Testis (tissue), 3 donors: ENCODE measurements around the gene NAGS. TPM values are rescaled to one million over a fixed set of nuclear protein-coding genes. Genes with fewer than 3 reads are reported as not detected.

Experiments used
- DNase-seq: peaks from one replicate; pipeline ENCODE4 v3.0.0-alpha.2; 2019
- H3K27ac ChIP-seq, 2 donors: fragments of 200-600 bp; sonication (generic); one replicate each; pipeline ENCODE4 v1.5.1; 2019
- H3K27me3 ChIP-seq: fragments of 200-600 bp; sonication (generic); one replicate; pipeline ENCODE4 v1.5.1; 2019
- H3K36me3 ChIP-seq: fragments of 200-600 bp; sonication (generic); one replicate; pipeline ENCODE4 v1.5.1; 2017; ENCODE audit warnings: low read depth; ENCODE audit errors: missing control alignments
- H3K4me1 ChIP-seq: fragments of 200-600 bp; sonication (generic); one replicate; pipeline ENCODE4 v1.5.1; 2019
- H3K4me3 ChIP-seq, 2 donors: fragments of 200-600 bp; sonication (generic); one replicate each; pipeline ENCODE4 v1.5.1; 2017 to 2019
- H3K9me3 ChIP-seq: fragments of 200-600 bp; sonication (generic); one replicate; pipeline ENCODE4 v1.5.1; 2017
- POLR2A ChIP-seq: fragments of 450-650 bp; IDR thresholded peaks from one replicate; pipeline ENCODE4 v1.6.1; 2017; ENCODE audit warnings: antibody characterized with exemption, mild to moderate bottlenecking, moderate library complexity
- WGBS, 2 donors: methylation state at CpG; one replicate each; pipeline ENCODE4 v1.1.5; 2018; 5-methylcytosine and 5-hydroxymethylcytosine counted together
- intact Hi-C: fragments of 100-400 bp; cut with DNase I; formaldehyde crosslinking; loops from one replicate; pipeline ENCODE4 v1.15.1; 2023; ENCODE audit warnings: low total_unique reads
- polyA plus RNA-seq: library from polyadenylated mRNA; stranded (reverse); fragments of 350-450 nt; fragmentation: Illumina TruSeq; extraction: RNeasy Lipid Tissue Mini Kit (QIAGEN cat#74804); gene quantifications from one replicate; pipeline ENCODE4 v1.2.3, GENCODE V29; 2014; ENCODE audit warnings: low read depth, low replicate concordance; ENCODE audit not compliant: insufficient read depth
- total RNA-seq, 2 donors: library from RNA; depleted of rRNA; stranded (reverse); fragments of >200 nt; gene quantifications; one replicate each; pipeline ENCODE4 v1.2.3, GENCODE V29; 2016
- TF ChIP-seq, protein P1 (sequence below), 3 experiments: fragments of 450-650 bp in 2 of 3; fragments of 200-600 bp in 1 of 3; sonication (generic) in 1 of 3; IDR thresholded peaks; one replicate each; pipeline ENCODE4 v1.5.1; 2016 to 2019; ENCODE audit warnings: antibody characterized with exemption in 3 of 3, mild to moderate bottlenecking in 2 of 3, moderate library complexity in 1 of 3

Gene NAGS
- total and polyA plus RNA-seq, 3 donors from 2014 or later, result 2.5 to 6.5 (median 3.1) TPM

DNA sequence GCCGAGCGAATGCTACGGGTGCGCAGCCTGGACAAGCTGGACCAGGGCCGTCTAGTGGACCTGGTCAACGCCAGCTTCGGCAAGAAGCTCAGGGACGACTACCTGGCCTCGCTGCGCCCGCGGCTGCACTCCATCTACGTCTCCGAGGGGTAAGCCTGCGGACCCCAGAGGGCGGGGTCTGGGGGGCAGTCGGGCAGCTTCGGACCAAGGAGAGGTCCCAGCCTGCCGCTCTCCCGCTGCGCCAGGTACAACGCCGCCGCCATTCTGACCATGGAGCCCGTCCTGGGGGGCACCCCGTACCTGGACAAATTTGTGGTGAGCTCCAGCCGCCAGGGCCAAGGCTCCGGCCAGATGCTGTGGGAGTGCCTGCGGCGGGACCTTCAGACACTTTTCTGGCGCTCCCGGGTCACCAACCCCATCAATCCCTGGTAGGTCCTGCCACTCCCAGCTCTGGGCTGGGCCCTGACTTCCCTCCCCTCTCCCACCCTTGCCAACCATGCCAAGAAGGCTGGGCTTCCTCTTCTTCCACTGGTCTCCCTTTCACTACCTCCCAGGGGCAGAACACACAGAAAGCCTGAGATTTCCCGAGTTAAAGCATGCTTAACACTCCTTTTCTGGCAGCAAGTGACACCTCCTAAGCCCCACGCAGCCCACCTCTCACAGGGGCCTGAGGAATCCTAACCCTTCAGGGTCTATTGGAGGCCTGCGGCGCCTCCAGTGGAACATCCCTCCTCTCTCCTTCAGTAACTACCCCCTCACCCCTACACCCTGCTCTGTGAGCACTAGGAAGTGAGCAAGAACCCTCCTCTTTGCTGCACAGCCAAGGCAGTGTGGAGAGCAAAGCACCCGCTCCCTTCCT, 3.2 kb downstream of the NAGS start:
- 5 to 27% methylated on average over 7 to 37 of the region's 37 CpGs for WGBS, 2 donors
- H3K27ac ChIP-seq, result no peak overlapping the region
- no peaks in the 10 kb centered on the region for H3K9me3 ChIP-seq
- intact Hi-C loops, result no loop called here
- DNase-seq, result no peak
- no peaks in the 10 kb centered on the region for H3K36me3 ChIP-seq
- peaks cover 31% of the 10 kb centered on the region for H3K4me1 ChIP-seq
- H3K4me3 ChIP-seq, result peak overlapping the region; percentile 55 to 68
- TF ChIP-seq, protein P1, sequence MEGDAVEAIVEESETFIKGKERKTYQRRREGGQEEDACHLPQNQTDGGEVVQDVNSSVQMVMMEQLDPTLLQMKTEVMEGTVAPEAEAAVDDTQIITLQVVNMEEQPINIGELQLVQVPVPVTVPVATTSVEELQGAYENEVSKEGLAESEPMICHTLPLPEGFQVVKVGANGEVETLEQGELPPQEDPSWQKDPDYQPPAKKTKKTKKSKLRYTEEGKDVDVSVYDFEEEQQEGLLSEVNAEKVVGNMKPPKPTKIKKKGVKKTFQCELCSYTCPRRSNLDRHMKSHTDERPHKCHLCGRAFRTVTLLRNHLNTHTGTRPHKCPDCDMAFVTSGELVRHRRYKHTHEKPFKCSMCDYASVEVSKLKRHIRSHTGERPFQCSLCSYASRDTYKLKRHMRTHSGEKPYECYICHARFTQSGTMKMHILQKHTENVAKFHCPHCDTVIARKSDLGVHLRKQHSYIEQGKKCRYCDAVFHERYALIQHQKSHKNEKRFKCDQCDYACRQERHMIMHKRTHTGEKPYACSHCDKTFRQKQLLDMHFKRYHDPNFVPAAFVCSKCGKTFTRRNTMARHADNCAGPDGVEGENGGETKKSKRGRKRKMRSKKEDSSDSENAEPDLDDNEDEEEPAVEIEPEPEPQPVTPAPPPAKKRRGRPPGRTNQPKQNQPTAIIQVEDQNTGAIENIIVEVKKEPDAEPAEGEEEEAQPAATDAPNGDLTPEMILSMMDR (IDR thresholded peaks at IDR 0.05), result no peak
- TF ChIP-seq POLR2A, result no peak
- no peaks in the 10 kb centered on the region for H3K27me3 ChIP-seq

DNA sequence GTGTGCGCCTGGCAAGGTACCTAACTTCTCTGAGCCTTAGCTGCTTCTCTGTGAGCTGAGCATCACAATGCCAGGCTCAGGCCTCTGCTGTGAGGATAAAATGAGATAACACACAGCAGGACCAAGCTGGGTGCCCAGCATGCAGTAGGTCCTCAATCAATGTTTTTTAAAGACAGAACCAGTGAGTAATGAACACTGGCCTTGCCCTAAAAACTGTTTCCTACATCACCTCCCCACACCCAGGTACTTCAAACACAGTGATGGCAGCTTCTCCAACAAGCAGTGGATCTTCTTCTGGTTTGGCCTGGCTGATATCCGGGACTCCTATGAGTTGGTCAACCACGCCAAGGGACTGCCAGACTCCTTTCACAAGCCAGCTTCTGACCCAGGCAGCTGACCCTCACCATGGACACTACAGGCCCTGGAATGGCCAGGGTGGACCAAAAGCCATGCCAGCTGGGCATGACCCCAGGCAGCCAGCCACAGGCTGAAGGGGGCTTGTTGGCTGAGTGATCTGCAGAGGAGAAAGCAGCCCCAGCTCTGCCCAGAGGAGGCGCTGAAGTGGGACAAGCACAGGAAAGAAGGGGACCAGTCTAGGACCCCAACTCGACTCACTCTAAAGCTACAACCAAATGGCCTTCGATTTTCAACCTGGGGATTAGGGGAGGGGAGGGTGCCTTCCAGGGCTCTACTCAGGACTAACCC, 3.9 kb downstream of the NAGS start:
- H3K27me3 ChIP-seq, result no peaks in the 10 kb centered on the region
- WGBS, 2 donors, result 61 to 69% methylated on average over 6 of the region's 6 CpGs
- intact Hi-C loops, result no loop called here
- no peaks in the 10 kb centered on the region for H3K9me3 ChIP-seq
- H3K4me3 ChIP-seq, result no peak overlapping the region
- no peaks in the 10 kb centered on the region for H3K36me3 ChIP-seq
- DNase-seq, result no peak
- H3K4me1 ChIP-seq, result peaks cover 31% of the 10 kb centered on the region
- H3K27ac ChIP-seq, result no peak overlapping the region
- TF ChIP-seq, protein P1 (IDR thresholded peaks at IDR 0.05), result no peak

DNA sequence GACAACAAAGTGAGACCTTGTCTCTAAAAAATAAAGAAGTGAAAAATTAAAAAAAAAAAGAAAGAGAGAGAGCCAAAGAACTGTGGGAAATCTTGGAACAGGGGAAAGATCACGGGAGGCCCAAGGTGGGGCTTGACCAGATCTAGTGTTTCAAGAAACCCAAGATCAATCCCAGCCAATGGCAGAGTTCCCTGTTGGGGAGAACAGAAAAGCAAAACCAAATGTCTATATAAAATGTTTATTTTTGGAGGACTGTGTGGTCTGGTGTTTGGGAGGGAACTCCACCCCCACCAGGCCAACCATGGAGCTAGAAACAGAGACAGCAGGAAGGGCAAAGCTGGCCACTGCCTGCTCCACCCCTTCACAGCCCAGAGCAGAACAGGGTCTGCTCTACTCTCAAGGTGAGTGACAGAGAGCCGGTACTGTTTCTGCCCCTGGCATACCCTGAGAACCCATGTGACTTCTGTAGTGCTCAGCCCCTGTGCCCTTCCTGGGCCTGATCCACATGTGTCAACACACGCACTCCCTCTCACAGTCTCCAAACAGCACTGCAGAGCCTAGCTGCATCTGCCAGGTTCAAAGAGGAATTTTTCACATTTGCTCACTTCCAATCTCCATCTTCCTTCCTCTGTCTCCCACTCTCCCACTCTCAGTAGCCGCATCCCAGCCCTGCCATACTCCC, 6.7 kb downstream of the NAGS start:
- no peaks in the 10 kb centered on the region for H3K9me3 ChIP-seq
- TF ChIP-seq, protein P1 (IDR thresholded peaks at IDR 0.05), result no peak
- TF ChIP-seq POLR2A, result no peak
- no peak overlapping the region for H3K4me3 ChIP-seq
- H3K36me3 ChIP-seq, result no peaks in the 10 kb centered on the region
- no peak for DNase-seq
- 56 to 67% methylated on average over 4 of the region's 4 CpGs for WGBS, 2 donors
- H3K4me1 ChIP-seq, result peaks cover 30% of the 10 kb centered on the region
- H3K27ac ChIP-seq, result no peak overlapping the region
- intact Hi-C loops, result no loop called here
- no peaks in the 10 kb centered on the region for H3K27me3 ChIP-seq

DNA sequence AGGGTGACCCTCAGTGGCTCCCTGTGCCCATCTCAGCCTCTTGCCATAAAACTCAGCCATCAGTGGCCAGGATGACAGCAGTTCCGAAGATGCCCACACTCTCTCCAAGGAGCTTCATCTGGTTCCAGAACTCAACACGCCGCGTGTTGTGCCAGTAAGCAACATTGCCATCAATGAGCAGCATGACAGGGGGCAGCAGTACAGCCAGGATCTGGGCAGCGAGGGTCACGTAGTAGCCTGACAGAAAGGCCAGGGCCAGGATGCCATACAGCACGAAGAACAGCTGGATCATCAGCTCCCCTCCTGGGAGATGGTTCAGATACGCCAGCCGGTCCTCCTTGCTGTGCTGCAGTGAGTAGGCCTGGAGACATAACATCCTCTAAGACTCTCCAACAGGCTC, 7.5 kb downstream of the NAGS start:
- 84 to 86% methylated on average over 9 of the region's 9 CpGs for WGBS, 2 donors
- Histone ChIP-seq H3K27ac (no peak overlapping the region), H3K4me3 (no peak overlapping the region), H3K36me3 (no peaks in the 10 kb centered on the region), H3K27me3 (no peaks in the 10 kb centered on the region), H3K4me1 (peaks cover 23% of the 10 kb centered on the region), H3K9me3 (no peaks in the 10 kb centered on the region)
- no peak for DNase-seq
- no peak for TF ChIP-seq POLR2A
- TF ChIP-seq, protein P1 (IDR thresholded peaks at IDR 0.05), result no peak
- intact Hi-C loops, result no loop called here
